GM12891 (cell line): ENCODE measurements around the gene TMEM101.
"Not testable (repeated sequence)": the region's sequence is repeated elsewhere in the genome, so short reads cannot be mapped to it uniquely, and the experiment has no call there.

Experiments
- DNase-seq: peaks from one replicate; pipeline ENCODE4 v3.0.0; 2011; ENCODE audit warnings: low spot score; ENCODE audit not compliant: insufficient read length
- FAIRE-seq: peaks from 2 replicates; lab custom pipeline; 2011; peaks lifted over from hg19 to GRCh38; lab: Jason Lieb, UNC
- PAX5 ChIP-seq: IDR thresholded peaks from 2 replicates; pipeline ENCODE4 v1.6.1; 2011; ENCODE audit warnings: low read length, moderate library complexity, mild to moderate bottlenecking; ENCODE audit not compliant: insufficient read depth, severe bottlenecking
- POLR2A ChIP-seq: IDR thresholded peaks from 2 replicates; pipeline ENCODE4 v1.6.1; 2011; ENCODE audit warnings: low read depth, low read length, control low read depth
- POLR2AphosphoS5 ChIP-seq: IDR thresholded peaks from 2 replicates; pipeline ENCODE4 v1.6.1; 2011; ENCODE audit warnings: low read depth, low read length, control low read depth
- POU2F2 ChIP-seq: IDR thresholded peaks from 2 replicates; pipeline ENCODE4 v1.6.1; 2011; ENCODE audit warnings: low read depth, mild to moderate bottlenecking, control low read depth, low read length, moderate library complexity
- SPI1 ChIP-seq: IDR thresholded peaks from 2 replicates; pipeline ENCODE4 v1.6.1; 2011; ENCODE audit warnings: low read depth, low read length, control low read depth
- TAF1 ChIP-seq: IDR thresholded peaks from 2 replicates; pipeline ENCODE4 v1.6.1; 2011; ENCODE audit warnings: low read depth, low read length, control low read depth

The TMEM101 gene

DNA sequence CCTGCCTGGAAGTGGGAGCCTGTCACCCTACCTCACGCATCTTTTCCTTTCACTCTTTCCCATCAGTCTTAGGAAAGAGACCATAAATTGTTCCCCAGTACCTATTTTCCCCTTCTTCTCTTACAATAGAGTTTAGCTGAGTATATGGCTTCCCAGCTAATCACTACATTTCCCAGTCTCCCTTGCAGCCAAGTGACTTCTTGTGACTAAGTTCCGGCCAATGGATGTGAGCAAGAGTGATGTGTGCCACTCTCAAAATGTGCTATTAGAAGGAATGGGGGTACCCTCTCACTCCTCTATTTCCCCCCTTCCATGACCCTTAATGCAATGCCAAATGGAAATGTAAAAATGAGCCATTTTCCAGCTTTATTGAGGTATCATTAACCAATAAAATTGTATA lies 52.8 kb downstream of the TMEM101 start:
- DNase-seq, result no peak
- no peak for FAIRE-seq
- TF ChIP-seq TAF1 (no peak), PAX5 (no peak), POLR2AphosphoS5 (no peak), POU2F2 (no peak), SPI1 (no peak), POLR2A (no peak)

DNA sequence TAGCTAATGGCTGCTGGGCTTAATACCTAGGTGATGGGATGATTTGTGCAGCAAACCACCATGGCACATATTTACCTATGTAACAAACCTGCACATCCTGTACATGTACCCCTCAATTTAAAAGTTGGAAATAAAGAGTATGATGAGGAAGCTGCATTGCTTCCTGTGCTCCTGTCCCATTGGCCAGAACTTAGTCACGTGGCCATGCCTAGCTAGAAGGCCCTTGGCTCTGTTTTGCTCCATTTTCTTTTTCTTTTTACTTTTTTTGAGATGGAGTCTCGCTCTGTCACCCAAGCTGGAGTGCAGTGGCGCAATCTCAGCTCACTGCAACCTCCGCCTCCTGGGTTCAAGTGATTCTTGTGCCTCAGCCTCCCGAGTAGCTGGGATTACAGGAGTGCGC lies 53.5 kb downstream of the TMEM101 start:
- not testable (repeated sequence) for FAIRE-seq, DNase-seq
